WTC11 (cell line): ENCODE measurements around the gene NAV2. TPM values are rescaled to one million over a fixed set of nuclear protein-coding genes. Genes with fewer than 3 reads are reported as not detected.

ENCODE experiments used
- ATAC-seq: fragments of 200-7000 bp; cut with Tn5 transposase; 2 replicates; pipeline ENCODE4 v1.10.0; 2021; ENCODE audit warnings: mild to moderate bottlenecking, moderate library complexity
- CTCF ChIA-PET: fragments of 300-600 bp; sonication (Branson Sonifier 250); formaldehyde crosslinking; loops from one replicate; lab custom pipeline; 2021; ENCODE audit warnings: antibody characterized with exemption; lab: Charles Lee
- POLR2A ChIA-PET: fragments of 350-600 bp; sonication (Branson Sonifier 250); formaldehyde crosslinking; loops from one replicate; lab custom pipeline; 2021; ENCODE audit warnings: antibody characterized with exemption; lab: Charles Lee
- DNase-seq: peaks from one replicate; pipeline ENCODE4 v3.0.0; 2021; ENCODE audit warnings: low spot score
- H3K27ac Mint-ChIP-seq: 2 replicates; pipeline ENCODE4 v1.8.0; 2021; ENCODE audit warnings: mixed read lengths
- H3K27me3 Mint-ChIP-seq: 2 replicates; pipeline ENCODE4 v1.8.0; 2021; ENCODE audit warnings: low read depth, mild to moderate bottlenecking, moderate library complexity, mixed read lengths
- H3K36me3 Mint-ChIP-seq: 2 replicates; pipeline ENCODE4 v1.8.0; 2021; ENCODE audit warnings: mixed read lengths
- H3K4me1 Mint-ChIP-seq: 2 replicates; pipeline ENCODE4 v1.8.0; 2022; ENCODE audit warnings: mixed read lengths
- H3K4me3 Mint-ChIP-seq: 2 replicates; pipeline ENCODE4 v1.8.0; 2021; ENCODE audit warnings: mild to moderate bottlenecking, moderate library complexity, mixed read lengths
- H3K9me3 Mint-ChIP-seq: 2 replicates; pipeline ENCODE4 v1.8.0; 2021; ENCODE audit warnings: mixed read lengths
- ATF2 ChIP-seq: sonication (generic); formaldehyde crosslinking; IDR thresholded peaks from 2 replicates; pipeline ENCODE4 v1.8.1; 2022; ENCODE audit warnings: low read depth, missing genetic modification reagents, borderline replicate concordance
- E2F4 ChIP-seq: sonication (generic); formaldehyde crosslinking; IDR thresholded peaks from 2 replicates; pipeline ENCODE4 v1.8.1; 2022; ENCODE audit warnings: low read depth, mild to moderate bottlenecking, moderate library complexity, missing genetic modification reagents, borderline replicate concordance
- FOXP4 ChIP-seq: sonication (generic); formaldehyde crosslinking; IDR thresholded peaks from 2 replicates; pipeline ENCODE4 v1.8.0; 2022; ENCODE audit warnings: mild to moderate bottlenecking, missing genetic modification reagents
- HMGXB4 ChIP-seq: sonication (generic); formaldehyde crosslinking; IDR thresholded peaks from 2 replicates; pipeline ENCODE4 v1.8.1; 2023; ENCODE audit warnings: mild to moderate bottlenecking, moderate library complexity, missing genetic modification reagents
- NFYB ChIP-seq: sonication (generic); formaldehyde crosslinking; conservative IDR thresholded peaks from 2 replicates; pipeline ENCODE4 v1.8.0; 2022; ENCODE audit warnings: low read depth, missing genetic modification reagents
- SMAD3 ChIP-seq: sonication (generic); formaldehyde crosslinking; IDR thresholded peaks from 2 replicates; pipeline ENCODE4 v1.8.0; 2022; ENCODE audit warnings: missing genetic modification reagents, mild to moderate bottlenecking, borderline replicate concordance
- SP1 ChIP-seq: sonication (generic); formaldehyde crosslinking; conservative IDR thresholded peaks from 2 replicates; pipeline ENCODE4 v1.8.1; 2022; ENCODE audit warnings: missing genetic modification reagents
- STAT6 ChIP-seq: sonication (generic); formaldehyde crosslinking; conservative IDR thresholded peaks from 2 replicates; pipeline ENCODE4 v1.8.1; 2023; ENCODE audit warnings: mild to moderate bottlenecking, low read depth, missing genetic modification reagents, moderate library complexity
- ZNF317 ChIP-seq: sonication (generic); formaldehyde crosslinking; IDR thresholded peaks from 2 replicates; pipeline ENCODE4 v1.8.1; 2023; ENCODE audit warnings: low read depth, mild to moderate bottlenecking, moderate library complexity, missing genetic modification reagents, borderline replicate concordance
- ZNF416 ChIP-seq: fragments of 250-450 bp; sonication (Bioruptor Pico); IDR thresholded peaks from 2 replicates; pipeline ENCODE4 v1.9.0; 2021; ENCODE audit warnings: mild to moderate bottlenecking, inconsistent platforms
- ZNF423 ChIP-seq: fragments of 250-450 bp; sonication (Bioruptor Pico); IDR thresholded peaks from 2 replicates; pipeline ENCODE4 v2.1.2; 2022; ENCODE audit warnings: mild to moderate bottlenecking, moderate library complexity
- ZNF512 ChIP-seq: sonication (generic); formaldehyde crosslinking; IDR thresholded peaks from 2 replicates; pipeline ENCODE4 v1.8.1; 2022; ENCODE audit warnings: missing genetic modification reagents, borderline replicate concordance
- total RNA-seq: library from RNA; stranded (reverse); gene quantifications from 3 replicates; pipeline ENCODE4 v1.2.3, GENCODE V29; 2021

The NAV2 gene
- total RNA-seq, 1 experiment from 2014 or later, result 42.8 TPM

- no peak for TF ChIP-seq E2F4 (CRISPR knock-in tag)
These were observed 24.9 kb downstream of the NAV2 start (continued) for GRCh38 chr11:19737575-19737974.

- DNase-seq (no peak), ATAC-seq (no peak)
- no peak for TF ChIP-seq SMAD3 (CRISPR knock-in tag)
- Mint-ChIP-seq H3K4me1 (peaks cover 23% of the 10 kb centered on the region), H3K9me3 (no peaks in the 10 kb centered on the region), H3K27ac (no peak overlapping the region), H3K4me3 (no peak overlapping the region), H3K36me3 (no peaks in the 10 kb centered on the region), H3K27me3 (no peaks in the 10 kb centered on the region)
- ChIA-PET POLR2A (no interaction called here), CTCF (interaction anchor here (1.2 to 4.2 kb wide), 4 partner anchors 26 to 181 kb away, joined by 4 to 30 read pairs (median 15); no protein-coding TSS in a partner anchor)
These were observed 25.5 kb downstream of the NAV2 start for GRCh38 chr11:19738124-19738523.

GRCh38 chr11:19739872-19740271 lies 27.2 kb downstream of the NAV2 start:
- CTCF ChIA-PET, result interaction anchor here (0.6 to 4.2 kb wide), 16 partner anchors 9 to 182 kb away, joined by 3 to 30 read pairs (median 4); no protein-coding TSS in a partner anchor
- H3K27ac Mint-ChIP-seq, result no peak overlapping the region
- ATAC-seq (peak; percentile 72), DNase-seq (peak; percentile 43)
- no peaks in the 10 kb centered on the region for H3K36me3 Mint-ChIP-seq
- POLR2A ChIA-PET, result interaction anchor here (0.5 to 1.0 kb wide), 2 partner anchors 176 to 474 kb away, joined by 3 read pairs; no protein-coding TSS in a partner anchor
- no peak overlapping the region for H3K4me3 Mint-ChIP-seq
- no peaks in the 10 kb centered on the region for H3K27me3 Mint-ChIP-seq
- TF ChIP-seq ZNF423 (0 out of 2 replicates have a peak, but pooled peaks have one; percentile 38), STAT6 (CRISPR knock-in tag) (no peak), ZNF317 (no peak)
- peaks cover 23% of the 10 kb centered on the region for H3K4me1 Mint-ChIP-seq
- no peaks in the 10 kb centered on the region for H3K9me3 Mint-ChIP-seq

GRCh38 chr11:19740586-19740985 lies 27.9 kb downstream of the NAV2 start:
- no peak for TF ChIP-seq NFYB (CRISPR knock-in tag)
- Mint-ChIP-seq H3K4me1 (peaks cover 23% of the 10 kb centered on the region), H3K27me3 (no peaks in the 10 kb centered on the region), H3K36me3 (no peaks in the 10 kb centered on the region), H3K27ac (no peak overlapping the region), H3K4me3 (no peak overlapping the region), H3K9me3 (peaks cover 7% of the 10 kb centered on the region)
- ATAC-seq (no peak), DNase-seq (no peak)
- ChIA-PET CTCF (interaction anchor here (0.6 to 4.2 kb wide), 10 partner anchors 9 to 252 kb away, joined by 3 to 30 read pairs (median 5); no protein-coding TSS in a partner anchor), POLR2A (no interaction called here)

GRCh38 chr11:19742588-19743292 lies 30.1 kb downstream of the NAV2 start:
- CTCF ChIA-PET, result interaction anchor here (0.7 to 2.7 kb wide), 35 partner anchors 8 to 390 kb away, joined by 3 to 56 read pairs (median 5); partner anchors contain the start of gene NAV2
- peak; percentile 88 for DNase-seq
- ATAC-seq, result peak; percentile 90
- Mint-ChIP-seq H3K36me3 (0 out of 2 replicates have a peak, but pooled peaks cover 6% of the 10 kb centered on the region), H3K27me3 (no peaks in the 10 kb centered on the region), H3K4me1 (peaks cover 23% of the 10 kb centered on the region), H3K27ac (no peak overlapping the region), H3K9me3 (peaks cover 17% of the 10 kb centered on the region), H3K4me3 (no peak overlapping the region)
- POLR2A ChIA-PET, result interaction anchor here (0.7 kb wide), 2 partner anchors 185 to 308 kb away, joined by 3 to 4 read pairs; no protein-coding TSS in a partner anchor
- TF ChIP-seq ZNF423 (no peak), FOXP4 (CRISPR knock-in tag) (no peak), ATF2 (CRISPR knock-in tag) (no peak), ZNF416 (CRISPR knock-in tag) (no peak), SP1 (no peak), ZNF512 (CRISPR knock-in tag) (no peak), HMGXB4 (CRISPR knock-in tag) (0 out of 2 replicates have a peak, but pooled peaks have one; percentile 19)
